Endodermal cell (in vitro differentiated cells): ENCODE data around the gene CHD8. TPM values are rescaled to one million over a fixed set of nuclear protein-coding genes. Genes with fewer than 3 reads are reported as not detected.

Experiments
- DNase-seq: peaks from one replicate; pipeline ENCODE4 v3.0.0-alpha.2; 2017
- H3K27ac ChIP-seq: 2 replicates; pipeline ENCODE4 v1.5.1; 2013; ENCODE audit warnings: mild to moderate bottlenecking, low read depth, low read length, moderate library complexity
- H3K27me3 ChIP-seq: 2 replicates; pipeline ENCODE4 v1.6.1; 2013; ENCODE audit warnings: mild to moderate bottlenecking, low read length, moderate library complexity; ENCODE audit not compliant: insufficient read depth, control insufficient read depth, poor library complexity, severe bottlenecking
- H3K36me3 ChIP-seq: 2 replicates; pipeline ENCODE4 v1.7.0; 2013; ENCODE audit warnings: mild to moderate bottlenecking, low read length, moderate library complexity; ENCODE audit not compliant: control insufficient read depth, insufficient read depth
- H3K4me1 ChIP-seq: one replicate; pipeline ENCODE4 v1.7.0; 2013; ENCODE audit warnings: low read length; ENCODE audit not compliant: control insufficient read depth, insufficient read depth
- H3K4me3 ChIP-seq: 2 replicates; pipeline ENCODE4 v1.5.1; 2013; ENCODE audit warnings: mild to moderate bottlenecking, low read length, moderate library complexity
- H3K9ac ChIP-seq: 2 replicates; pipeline ENCODE4 v1.6.1; 2013; ENCODE audit warnings: mild to moderate bottlenecking, low read length, moderate library complexity; ENCODE audit not compliant: poor library complexity, severe bottlenecking; ENCODE audit errors: extremely low read depth
- H3K9me3 ChIP-seq: 2 replicates; pipeline ENCODE4 v1.6.1; 2013; ENCODE audit warnings: mild to moderate bottlenecking, low read length, moderate library complexity; ENCODE audit not compliant: control insufficient read depth
- H3K27ac Mint-ChIP-seq: 2 replicates; pipeline ENCODE4 v1.8.0; 2020; ENCODE audit warnings: mixed read lengths
- H3K27me3 Mint-ChIP-seq: 2 replicates; pipeline ENCODE4 v1.8.0; 2021; ENCODE audit warnings: mild to moderate bottlenecking, mixed read lengths; ENCODE audit not compliant: insufficient read depth
- H3K36me3 Mint-ChIP-seq: 2 replicates; pipeline ENCODE4 v1.8.0; 2020; ENCODE audit warnings: low read depth, mixed read lengths
- H3K4me1 Mint-ChIP-seq: 2 replicates; pipeline ENCODE4 v1.8.0; 2020; ENCODE audit warnings: mixed read lengths
- H3K4me3 Mint-ChIP-seq: 2 replicates; pipeline ENCODE4 v1.8.0; 2020; ENCODE audit warnings: mild to moderate bottlenecking, moderate library complexity, mixed read lengths
- H3K9me3 Mint-ChIP-seq: 2 replicates; pipeline ENCODE4 v1.8.0; 2020; ENCODE audit warnings: mild to moderate bottlenecking, mixed read lengths
- WGBS, 2 experiments: methylation state at CpG; one replicate each; pipeline versions ENCODE4 v1.1.5 to v1.1.7; 2013; ENCODE audit warnings: missing lambda C conversion rate in 2 of 2, mixed read lengths in 1 of 2; ENCODE audit not compliant: insufficient coverage in 1 of 2, insufficient read length in 1 of 2; 5-methylcytosine and 5-hydroxymethylcytosine counted together
- total RNA-seq, 2 donors: library from RNA; stranded (reverse); fragmentation: NEBNext Ultra II Directional in 1 of 2; extraction: Animal tissue kit (Norgen Biotek cat#: 25700) in 1 of 2; gene quantifications; 2 replicates in 1 of 2; 3 replicates in 1 of 2; pipeline ENCODE4 v1.2.1, GENCODE V29; 2021
- TF ChIP-seq, protein P1 (sequence below): fragments of 200-600 bp; sonication (generic); conservative IDR thresholded peaks from 2 replicates; pipeline ENCODE4 v1.5.0; 2021; ENCODE audit warnings: antibody characterized with exemption, mild to moderate bottlenecking

The CHD8 gene
- total RNA-seq, 2 donors from 2014 or later, result 126 to 130 TPM

DNA sequence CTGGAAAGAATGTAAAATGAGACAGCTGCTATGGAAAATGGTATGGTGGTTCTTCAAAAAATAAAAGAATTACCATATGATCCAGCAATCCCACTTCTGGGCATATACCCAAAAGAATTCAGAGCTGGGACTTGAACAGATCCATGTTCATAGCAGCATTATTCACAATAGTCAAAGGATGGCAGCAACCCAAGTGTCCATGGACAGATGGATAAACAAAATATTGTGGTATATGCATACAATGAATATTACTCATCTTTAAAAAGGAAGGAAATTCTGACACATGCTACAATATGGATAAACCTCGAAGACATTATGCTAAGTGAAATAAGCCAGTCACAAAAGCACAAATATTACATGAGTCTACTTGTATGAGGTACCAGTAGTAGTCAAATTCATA is 11.7 kb upstream of the CHD8 start:
- H3K27ac ChIP-seq, result no peak overlapping the region
- no peaks in the 10 kb centered on the region for H3K27me3 ChIP-seq
- no peak overlapping the region for H3K4me3 ChIP-seq
- H3K9me3 ChIP-seq, result no peaks in the 10 kb centered on the region
- H3K9ac ChIP-seq, result no peak overlapping the region
- Mint-ChIP-seq H3K9me3 (no peaks in the 10 kb centered on the region), H3K4me1 (no peaks in the 10 kb centered on the region), H3K27ac (no peak overlapping the region), H3K4me3 (no peak overlapping the region), H3K36me3 (peaks cover 54% of the 10 kb centered on the region), H3K27me3 (no peaks in the 10 kb centered on the region)
- TF ChIP-seq, protein P1, sequence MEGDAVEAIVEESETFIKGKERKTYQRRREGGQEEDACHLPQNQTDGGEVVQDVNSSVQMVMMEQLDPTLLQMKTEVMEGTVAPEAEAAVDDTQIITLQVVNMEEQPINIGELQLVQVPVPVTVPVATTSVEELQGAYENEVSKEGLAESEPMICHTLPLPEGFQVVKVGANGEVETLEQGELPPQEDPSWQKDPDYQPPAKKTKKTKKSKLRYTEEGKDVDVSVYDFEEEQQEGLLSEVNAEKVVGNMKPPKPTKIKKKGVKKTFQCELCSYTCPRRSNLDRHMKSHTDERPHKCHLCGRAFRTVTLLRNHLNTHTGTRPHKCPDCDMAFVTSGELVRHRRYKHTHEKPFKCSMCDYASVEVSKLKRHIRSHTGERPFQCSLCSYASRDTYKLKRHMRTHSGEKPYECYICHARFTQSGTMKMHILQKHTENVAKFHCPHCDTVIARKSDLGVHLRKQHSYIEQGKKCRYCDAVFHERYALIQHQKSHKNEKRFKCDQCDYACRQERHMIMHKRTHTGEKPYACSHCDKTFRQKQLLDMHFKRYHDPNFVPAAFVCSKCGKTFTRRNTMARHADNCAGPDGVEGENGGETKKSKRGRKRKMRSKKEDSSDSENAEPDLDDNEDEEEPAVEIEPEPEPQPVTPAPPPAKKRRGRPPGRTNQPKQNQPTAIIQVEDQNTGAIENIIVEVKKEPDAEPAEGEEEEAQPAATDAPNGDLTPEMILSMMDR, result no peak
- H3K36me3 ChIP-seq, result peaks cover 69% of the 10 kb centered on the region
- no peaks in the 10 kb centered on the region for H3K4me1 ChIP-seq
- no peak for DNase-seq
- 86 to 100% methylated on average over 1 of the region's 1 CpG for WGBS, 2 experiments

DNA sequence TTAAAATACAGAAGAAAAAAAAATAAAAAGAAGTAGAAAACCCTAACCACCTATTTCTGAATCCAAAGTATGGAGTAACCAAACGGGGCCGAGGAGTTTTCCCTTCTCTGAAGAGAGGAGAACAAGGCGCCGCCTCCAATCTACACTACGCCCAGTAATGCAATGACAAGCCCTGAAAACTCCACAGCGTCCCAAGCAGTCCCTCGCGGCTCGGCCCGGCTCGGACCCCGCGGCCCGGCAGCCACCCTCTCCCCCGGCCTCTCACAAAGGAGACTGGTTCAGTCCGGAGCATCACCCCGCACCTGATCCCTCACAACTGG is 371 bp downstream of the CHD8 start:
- TF ChIP-seq, protein P1, result no peak
- peaks cover 38% of the 10 kb centered on the region for H3K36me3 Mint-ChIP-seq
- no peaks in the 10 kb centered on the region for H3K9me3 Mint-ChIP-seq
- peaks cover 11% of the 10 kb centered on the region for H3K4me1 Mint-ChIP-seq
- no peak for DNase-seq
- Histone ChIP-seq H3K27me3 (no peaks in the 10 kb centered on the region), H3K4me1 (no peaks in the 10 kb centered on the region), H3K27ac (peak overlapping the region; percentile 80), H3K4me3 (peak overlapping the region; percentile 88), H3K9ac (peak overlapping the region; percentile 91), H3K9me3 (no peaks in the 10 kb centered on the region), H3K36me3 (peaks cover 27% of the 10 kb centered on the region)
- WGBS, 2 experiments, result 0% methylated on average over 17 of the region's 17 CpGs; no CpG with 5 or more reads in 1 of the 2 experiments
- peak overlapping the region; percentile 93 for H3K4me3 Mint-ChIP-seq
- H3K27ac Mint-ChIP-seq, result peak overlapping the region; percentile 96
- no peaks in the 10 kb centered on the region for H3K27me3 Mint-ChIP-seq

DNA sequence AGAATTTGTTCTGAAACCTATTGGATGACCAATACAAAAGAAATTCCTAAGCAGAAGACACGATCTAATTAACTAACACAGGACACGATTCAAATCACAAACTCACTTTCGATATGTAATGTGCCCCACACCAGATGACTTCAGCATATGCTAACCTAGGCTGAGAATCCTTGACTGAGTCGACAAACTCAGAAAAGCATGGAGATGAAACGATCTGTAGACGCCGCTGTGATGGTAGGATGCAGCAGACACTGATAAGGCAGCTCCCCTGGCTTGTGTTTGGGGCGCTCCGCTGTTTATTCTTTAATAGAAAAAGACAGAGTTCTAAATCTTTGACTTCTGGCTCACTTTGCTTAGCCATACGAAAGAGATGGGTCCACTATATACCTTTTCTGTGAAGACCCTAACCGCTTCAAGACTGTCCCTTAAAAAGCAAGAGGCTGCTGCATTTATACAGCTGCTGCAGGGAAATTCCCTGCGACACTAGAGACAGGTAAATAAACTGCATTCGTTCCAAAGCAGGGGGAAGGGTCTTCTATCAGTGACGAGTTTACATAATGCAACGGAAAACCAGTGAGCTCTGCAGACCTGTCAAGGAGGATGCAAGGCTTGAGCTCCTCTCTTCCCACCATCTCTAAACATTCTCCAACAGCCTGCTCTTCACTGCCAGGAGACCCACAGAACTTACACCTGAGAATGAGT is 929 bp downstream of the CHD8 start:
- no peak for DNase-seq
- WGBS, 2 experiments, result 44 to 46% methylated on average over 12 to 15 of the region's 15 CpGs
- no peaks in the 10 kb centered on the region for H3K27me3 ChIP-seq
- Mint-ChIP-seq H3K4me1 (peaks cover 11% of the 10 kb centered on the region), H3K4me3 (peak overlapping the region; percentile 93), H3K27ac (peak overlapping the region; percentile 96), H3K9me3 (no peaks in the 10 kb centered on the region), H3K27me3 (no peaks in the 10 kb centered on the region), H3K36me3 (peaks cover 37% of the 10 kb centered on the region)
- peaks cover 30% of the 10 kb centered on the region for H3K36me3 ChIP-seq
- peak overlapping the region; percentile 88 for H3K4me3 ChIP-seq
- H3K4me1 ChIP-seq, result no peaks in the 10 kb centered on the region
- H3K27ac ChIP-seq, result no peak overlapping the region
- TF ChIP-seq, protein P1, result no peak
- no peaks in the 10 kb centered on the region for H3K9me3 ChIP-seq
- peak overlapping the region; percentile 91 for H3K9ac ChIP-seq
